ENCODE data around the gene ULK1.

GRCh38 chr12:131914179-131914702 lies 19.8 kb downstream of the ULK1 start:
- TF ChIP-seq POLR2AphosphoS5 (IDR thresholded peaks at IDR 0.05): peak in 1 of 3 donors; percentile 8
- TF ChIP-seq, protein P1, sequence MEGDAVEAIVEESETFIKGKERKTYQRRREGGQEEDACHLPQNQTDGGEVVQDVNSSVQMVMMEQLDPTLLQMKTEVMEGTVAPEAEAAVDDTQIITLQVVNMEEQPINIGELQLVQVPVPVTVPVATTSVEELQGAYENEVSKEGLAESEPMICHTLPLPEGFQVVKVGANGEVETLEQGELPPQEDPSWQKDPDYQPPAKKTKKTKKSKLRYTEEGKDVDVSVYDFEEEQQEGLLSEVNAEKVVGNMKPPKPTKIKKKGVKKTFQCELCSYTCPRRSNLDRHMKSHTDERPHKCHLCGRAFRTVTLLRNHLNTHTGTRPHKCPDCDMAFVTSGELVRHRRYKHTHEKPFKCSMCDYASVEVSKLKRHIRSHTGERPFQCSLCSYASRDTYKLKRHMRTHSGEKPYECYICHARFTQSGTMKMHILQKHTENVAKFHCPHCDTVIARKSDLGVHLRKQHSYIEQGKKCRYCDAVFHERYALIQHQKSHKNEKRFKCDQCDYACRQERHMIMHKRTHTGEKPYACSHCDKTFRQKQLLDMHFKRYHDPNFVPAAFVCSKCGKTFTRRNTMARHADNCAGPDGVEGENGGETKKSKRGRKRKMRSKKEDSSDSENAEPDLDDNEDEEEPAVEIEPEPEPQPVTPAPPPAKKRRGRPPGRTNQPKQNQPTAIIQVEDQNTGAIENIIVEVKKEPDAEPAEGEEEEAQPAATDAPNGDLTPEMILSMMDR (IDR thresholded peaks at IDR 0.05 in 8 of 11, conservative IDR thresholded peaks at IDR 0.05 in 3 of 11): no peak
- no peak for TF ChIP-seq POLR2A (IDR thresholded peaks at IDR 0.05)

Measured in spleen (tissue), 7 donors.